H1 (cell line): ENCODE data around the gene ADAMTS3. TPM values are rescaled to one million over a fixed set of nuclear protein-coding genes. Genes with fewer than 3 reads are reported as not detected.

Experiments used
- FOSL1 ChIP-seq: IDR thresholded peaks from 2 replicates; pipeline ENCODE4 v1.6.1; 2011; ENCODE audit warnings: mild to moderate bottlenecking, low read depth, low read length, moderate library complexity; ENCODE audit not compliant: insufficient read depth
- polyA plus RNA-seq, 7 experiments: library from polyadenylated mRNA; depleted of rRNA in 3 of 7; stranded (reverse) in 5 of 7; unstranded in 2 of 7; fragments of >200 nt in 5 of 7; fragments of 200-250 nt in 2 of 7; gene quantifications; 1 replicate in 5 of 7; 2 replicates in 1 of 7; 4 replicates in 1 of 7; pipeline versions ENCODE4 v1.2.1 to v1.2.3, GENCODE V29; 2011 to 2013; ENCODE audit warnings: missing spikeins in 2 of 7, mixed read lengths in 2 of 7
- total RNA-seq: library from RNA; stranded (reverse); fragmentation: NEBNext Ultra II Directional; extraction: Animal tissue kit (Norgen Biotek cat#: 25700); gene quantifications from 2 replicates; pipeline ENCODE4 v1.2.1, GENCODE V29; 2021

Gene ADAMTS3
- total and polyA plus RNA-seq, 2 of the 8 experiments (the other 6 are each of a cell fraction or from before 2014, with no cell fraction given): 1.3 to 3.4 TPM

DNA sequence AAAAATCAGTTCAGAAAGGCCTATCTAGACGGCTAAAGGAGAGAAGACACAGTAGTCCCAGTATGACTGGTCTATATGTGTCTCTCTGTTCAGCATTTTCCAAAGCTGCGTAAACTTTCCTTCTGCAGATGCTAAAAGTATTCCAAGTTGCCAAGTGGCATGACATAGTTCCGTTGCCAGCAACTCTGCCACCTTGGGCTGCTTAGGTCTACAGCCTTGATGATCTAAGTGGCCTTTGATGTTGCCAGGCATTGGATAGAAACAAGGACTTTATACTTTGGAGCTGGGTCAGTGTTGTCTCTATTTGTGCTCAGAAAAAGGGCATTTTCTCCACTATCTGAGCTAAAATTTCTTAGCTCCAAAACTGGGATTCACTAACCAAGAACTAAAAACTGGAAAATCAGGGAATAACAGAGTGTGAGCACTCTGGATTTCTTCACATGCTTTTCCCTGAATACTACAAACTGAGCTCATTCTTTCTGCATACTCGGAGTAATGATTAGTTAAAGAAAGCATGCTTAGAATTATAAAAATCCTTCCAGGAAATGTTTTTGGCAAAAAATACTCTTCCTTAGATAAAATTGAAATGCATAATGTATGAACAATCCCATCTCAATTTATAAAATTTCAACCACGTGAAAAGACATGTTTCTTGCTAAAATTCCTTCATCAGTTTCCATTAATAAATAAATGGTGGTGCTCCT, 191.4 kb downstream of the ADAMTS3 start (continued):
- no peak for TF ChIP-seq FOSL1
